Stimulated activated CD4-positive, alpha-beta T cell treated with anti-CD3 and anti-CD28 coated beads, TNF-alpha, amount 100 ng/mL, for 4 hours (primary cell): ENCODE results near the gene PRKCSH.

ENCODE experiments used
- DNase-seq, 3 experiments: peaks; one replicate each; pipeline ENCODE4 v3.0.0-alpha.2; 2020; ENCODE audit warnings: low read depth in 3 of 3

Gene PRKCSH

GRCh38 chr19:11499890-11500420 lies 64.5 kb downstream of the PRKCSH start:
- no peak for DNase-seq
